Midbrain (tissue), 1 donor: Measurements from ENCODE around the gene CNTNAP2.

Source experiments
- DNase-seq: peaks from one replicate; lab custom pipeline; 2025; lab: John Stamatoyannopoulos, UW

CNTNAP2 gene

GRCh38 chr7:146290746-146291145 is 174.1 kb downstream of the CNTNAP2 start:
- DNase-seq = no peak

GRCh38 chr7:146291900-146292299 is 175.3 kb downstream of the CNTNAP2 start:
- DNase-seq = no peak

GRCh38 chr7:146296028-146296427 is 179.4 kb downstream of the CNTNAP2 start:
- DNase-seq = no peak

GRCh38 chr7:146314962-146315361 is 198.4 kb downstream of the CNTNAP2 start:
- no peak for DNase-seq

GRCh38 chr7:146319629-146320028 is 203.0 kb downstream of the CNTNAP2 start:
- DNase-seq = no peak

- DNase-seq = no peak
Measured at GRCh38 chr7:146321301-146321700, 204.7 kb downstream of the CNTNAP2 start.

- DNase-seq = no peak
Measured at GRCh38 chr7:146331369-146331768, 214.8 kb downstream of the CNTNAP2 start.

- DNase-seq = no peak
Measured at GRCh38 chr7:146345251-146345650, 228.7 kb downstream of the CNTNAP2 start.

GRCh38 chr7:146346096-146346495 is 229.5 kb downstream of the CNTNAP2 start:
- DNase-seq = no peak

- DNase-seq = no peak
Measured at GRCh38 chr7:146355216-146355615, 238.6 kb downstream of the CNTNAP2 start.

- no peak for DNase-seq
Measured at GRCh38 chr7:146359176-146359575, 242.6 kb downstream of the CNTNAP2 start.

GRCh38 chr7:146366938-146367337 is 250.3 kb downstream of the CNTNAP2 start:
- DNase-seq = no peak

- DNase-seq = no peak
Measured at GRCh38 chr7:146370171-146370570, 253.6 kb downstream of the CNTNAP2 start.

- no peak for DNase-seq
Measured at GRCh38 chr7:146375170-146375569, 258.6 kb downstream of the CNTNAP2 start.

- DNase-seq = no peak
Measured at GRCh38 chr7:146378196-146378595, 261.6 kb downstream of the CNTNAP2 start.

- no peak for DNase-seq
Measured at GRCh38 chr7:146387140-146387539, 270.5 kb downstream of the CNTNAP2 start.

- no peak for DNase-seq
Measured at GRCh38 chr7:146388928-146389327, 272.3 kb downstream of the CNTNAP2 start.

GRCh38 chr7:146393346-146393745 is 276.7 kb downstream of the CNTNAP2 start:
- DNase-seq = no peak

- no peak for DNase-seq
Measured at GRCh38 chr7:146397141-146397540, 280.5 kb downstream of the CNTNAP2 start.

- no peak for DNase-seq
Measured at GRCh38 chr7:146401939-146402338, 285.3 kb downstream of the CNTNAP2 start.

GRCh38 chr7:146405737-146406136 is 289.1 kb downstream of the CNTNAP2 start:
- no peak for DNase-seq

- no peak for DNase-seq
Measured at GRCh38 chr7:146411975-146412374, 295.4 kb downstream of the CNTNAP2 start.

GRCh38 chr7:146412781-146413180 is 296.2 kb downstream of the CNTNAP2 start:
- DNase-seq = no peak

GRCh38 chr7:146414373-146414772 is 297.8 kb downstream of the CNTNAP2 start:
- DNase-seq = no peak

GRCh38 chr7:146414937-146415336 is 298.3 kb downstream of the CNTNAP2 start:
- DNase-seq = no peak
